Skeletal muscle satellite cell (primary cell): ENCODE data around the gene FNDC1.
A peak's percentile ranks its signal among the peaks of the same experiment; 100 is the strongest.

Source experiments
- H3K27me3 ChIP-seq: 2 replicates; pipeline ENCODE4 v1.7.0; 2013; ENCODE audit warnings: low read length; ENCODE audit not compliant: control insufficient read depth, insufficient read depth
- H3K36me3 ChIP-seq: 2 replicates; pipeline ENCODE4 v1.7.0; 2013; ENCODE audit warnings: mild to moderate bottlenecking, control low read depth, low read length; ENCODE audit not compliant: insufficient read depth
- H3K4me1 ChIP-seq: 2 replicates; pipeline ENCODE4 v1.7.0; 2013; ENCODE audit warnings: low read length; ENCODE audit not compliant: control insufficient read depth, insufficient read depth
- H3K4me2 ChIP-seq: 2 replicates; pipeline ENCODE4 v1.7.0; 2013; ENCODE audit warnings: mild to moderate bottlenecking, low read length
- H3K4me3 ChIP-seq: 2 replicates; pipeline ENCODE4 v1.7.0; 2013; ENCODE audit warnings: low read length
- H3K9ac ChIP-seq: 2 replicates; pipeline ENCODE4 v1.7.0; 2013; ENCODE audit warnings: mild to moderate bottlenecking, low read depth, low read length, moderate library complexity
- H3K9me3 ChIP-seq: replicated peaks from 2 replicates; pipeline ENCODE4 v1.7.0; 2013; ENCODE audit warnings: mild to moderate bottlenecking, control low read depth, low read length

The FNDC1 gene

DNA sequence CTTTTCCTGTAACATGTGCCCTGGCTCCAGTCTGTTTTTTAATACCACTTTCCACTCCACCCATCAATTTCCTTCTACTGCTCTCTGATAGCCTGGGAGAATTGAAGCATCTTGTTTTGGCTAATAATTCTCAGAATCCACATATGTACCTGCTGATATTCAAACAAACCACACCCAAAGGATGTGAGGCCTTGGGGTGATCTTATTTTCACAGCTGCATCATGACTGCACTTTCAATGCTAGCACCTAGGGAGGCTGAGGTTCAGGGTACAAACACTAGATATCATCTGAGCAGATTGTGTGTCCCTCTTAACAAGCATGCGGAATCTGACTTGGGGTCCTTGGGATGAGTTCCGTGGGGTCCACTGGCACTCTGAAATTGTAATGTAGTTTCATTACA, 12.7 kb downstream of the FNDC1 start:
- no peak overlapping the region for H3K4me2 ChIP-seq
- H3K9me3 ChIP-seq, result no peaks in the 10 kb centered on the region
- no peaks in the 10 kb centered on the region for H3K27me3 ChIP-seq
- H3K4me1 ChIP-seq, result no peaks in the 10 kb centered on the region
- H3K36me3 ChIP-seq, result no peaks in the 10 kb centered on the region
- no peak overlapping the region for H3K4me3 ChIP-seq
- no peak overlapping the region for H3K9ac ChIP-seq

DNA sequence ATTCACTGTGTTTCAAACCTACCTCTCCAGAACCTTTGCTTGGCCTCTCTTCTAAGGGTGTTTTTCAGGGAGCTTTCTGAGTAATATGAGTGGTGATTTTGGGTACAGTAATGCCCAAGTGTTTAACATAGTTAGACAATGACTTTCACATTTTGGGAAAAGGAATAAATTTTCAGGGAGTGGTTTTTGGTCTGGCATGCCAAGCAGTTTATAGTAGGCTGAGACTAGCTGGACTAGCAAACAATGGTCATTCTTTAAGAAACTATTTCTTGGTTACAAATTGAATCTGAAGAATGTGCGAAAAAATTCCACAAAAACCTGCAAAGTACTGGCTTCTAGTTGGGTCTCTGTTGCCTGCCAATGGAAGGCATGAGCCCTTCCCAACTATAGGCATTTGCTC, 15.4 kb downstream of the FNDC1 start:
- Histone ChIP-seq H3K27me3 (no peaks in the 10 kb centered on the region), H3K9me3 (no peaks in the 10 kb centered on the region), H3K4me3 (no peak overlapping the region), H3K4me1 (no peaks in the 10 kb centered on the region), H3K9ac (no peak overlapping the region), H3K4me2 (no peak overlapping the region), H3K36me3 (no peaks in the 10 kb centered on the region)

DNA sequence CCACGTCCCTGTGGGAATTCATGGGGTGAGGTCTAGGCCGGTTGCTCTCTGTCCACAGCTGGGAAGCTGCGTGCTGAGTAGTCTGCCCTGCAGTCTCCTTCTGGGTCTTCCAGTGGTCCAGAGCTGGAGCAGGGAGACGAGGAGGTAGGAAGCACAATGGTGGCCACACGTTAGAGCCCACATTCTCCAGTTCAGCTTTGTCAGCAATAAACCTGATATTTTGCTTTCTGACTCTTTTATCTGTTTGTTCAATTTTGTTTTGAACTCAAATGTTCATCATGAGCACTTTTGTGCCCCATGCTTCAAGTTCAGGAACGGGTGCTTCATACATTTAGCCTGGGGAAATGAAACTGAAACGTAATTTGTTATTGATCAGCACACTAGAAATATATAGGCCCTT, 21.3 kb downstream of the FNDC1 start:
- H3K9ac ChIP-seq, result no peak overlapping the region
- no peaks in the 10 kb centered on the region for H3K27me3 ChIP-seq
- no peaks in the 10 kb centered on the region for H3K36me3 ChIP-seq
- no peaks in the 10 kb centered on the region for H3K9me3 ChIP-seq
- no peaks in the 10 kb centered on the region for H3K4me1 ChIP-seq
- no peak overlapping the region for H3K4me2 ChIP-seq
- H3K4me3 ChIP-seq, result no peak overlapping the region

DNA sequence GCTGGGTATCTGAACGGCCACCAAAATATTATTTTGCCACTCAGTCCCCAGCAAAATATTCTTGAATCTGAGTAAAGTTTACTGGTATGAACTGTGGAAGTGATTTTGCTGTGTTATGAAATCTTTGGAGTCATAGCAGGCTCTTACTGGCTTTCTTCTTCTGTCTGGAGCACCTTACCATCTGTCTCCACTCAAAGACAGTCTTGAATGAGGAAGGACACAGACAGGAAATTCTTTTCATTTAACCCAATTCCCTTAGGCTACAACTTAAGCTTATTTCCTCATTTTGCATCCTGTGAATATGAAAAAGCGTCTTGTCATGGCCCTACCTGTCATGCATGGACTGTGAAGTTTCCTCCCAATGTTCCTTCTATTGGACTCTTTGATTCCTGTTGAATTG, 24.7 kb downstream of the FNDC1 start:
- no peaks in the 10 kb centered on the region for H3K36me3 ChIP-seq
- no peak overlapping the region for H3K9ac ChIP-seq
- H3K27me3 ChIP-seq, result no peaks in the 10 kb centered on the region
- no peaks in the 10 kb centered on the region for H3K9me3 ChIP-seq
- no peak overlapping the region for H3K4me3 ChIP-seq
- H3K4me2 ChIP-seq, result no peak overlapping the region
- H3K4me1 ChIP-seq, result no peaks in the 10 kb centered on the region

DNA sequence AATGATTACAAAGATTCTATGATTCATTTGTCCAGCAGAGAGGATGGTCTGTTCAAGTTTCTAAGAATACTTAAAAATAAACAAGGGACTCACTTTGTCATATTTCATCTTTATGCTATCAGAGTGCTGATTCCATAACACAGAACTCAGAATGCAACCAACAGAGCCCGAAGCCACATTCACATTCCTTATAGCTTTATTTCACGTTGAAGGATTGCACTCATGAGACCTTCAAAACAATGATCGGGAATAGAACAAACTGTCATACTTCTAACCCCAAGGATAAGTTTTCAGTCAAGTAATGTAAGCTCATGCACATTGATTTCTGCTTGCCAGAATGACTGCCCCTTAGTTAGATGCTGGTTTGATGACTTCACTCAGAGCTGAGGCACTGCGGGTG, 25.2 kb downstream of the FNDC1 start:
- Histone ChIP-seq H3K9ac (no peak overlapping the region), H3K4me3 (no peak overlapping the region), H3K27me3 (no peaks in the 10 kb centered on the region), H3K9me3 (no peaks in the 10 kb centered on the region), H3K4me1 (no peaks in the 10 kb centered on the region), H3K36me3 (no peaks in the 10 kb centered on the region), H3K4me2 (no peak overlapping the region)

DNA sequence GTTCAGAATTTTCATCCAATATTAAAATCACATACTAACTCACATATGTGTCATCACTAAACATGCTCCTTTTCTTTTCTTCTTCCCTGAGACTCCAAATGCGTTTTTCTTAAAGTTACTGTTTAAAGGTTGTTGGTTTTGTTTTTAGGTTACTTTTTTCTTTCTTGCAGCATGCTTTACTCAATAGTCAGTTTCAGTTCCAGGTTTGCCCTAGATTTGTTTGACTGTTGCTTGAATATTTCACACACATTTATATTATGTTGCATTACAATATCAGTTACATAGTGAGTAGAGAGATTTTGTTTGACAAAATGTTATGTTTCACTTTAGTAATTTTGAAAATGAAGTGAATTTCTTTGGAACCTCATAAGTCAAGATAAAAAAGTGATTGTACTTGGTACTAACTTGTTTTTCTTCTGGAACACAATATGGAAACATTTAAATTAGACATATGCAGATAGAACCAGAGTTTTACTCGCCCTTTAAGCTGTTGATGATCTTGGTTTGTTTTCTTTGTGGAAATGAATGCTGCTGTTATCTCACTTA, 27.3 kb downstream of the FNDC1 start:
- Histone ChIP-seq H3K36me3 (no peaks in the 10 kb centered on the region), H3K9ac (no peak overlapping the region), H3K9me3 (no peaks in the 10 kb centered on the region), H3K4me2 (no peak overlapping the region), H3K4me3 (no peak overlapping the region), H3K4me1 (no peaks in the 10 kb centered on the region), H3K27me3 (no peaks in the 10 kb centered on the region)

DNA sequence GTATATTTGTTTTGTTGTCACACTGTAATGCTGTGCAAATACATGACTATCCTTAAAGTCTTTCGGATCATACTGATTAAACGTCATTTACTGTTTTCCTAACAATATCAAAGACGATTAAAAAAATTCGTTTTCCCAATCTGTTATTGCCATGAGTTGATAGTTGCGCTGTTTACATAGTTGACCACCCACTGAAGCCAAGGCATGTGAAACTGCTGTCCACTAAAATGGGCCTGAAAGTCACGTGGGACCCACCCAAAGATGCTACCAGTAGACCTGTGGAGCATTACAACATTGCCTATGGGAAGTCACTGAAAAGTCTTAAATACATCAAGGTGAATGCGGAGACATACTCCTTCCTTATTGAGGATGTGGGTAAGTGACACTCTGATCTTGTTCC, 28.1 kb downstream of the FNDC1 start:
- Histone ChIP-seq H3K4me1 (no peaks in the 10 kb centered on the region), H3K27me3 (no peaks in the 10 kb centered on the region), H3K9ac (no peak overlapping the region), H3K4me2 (no peak overlapping the region), H3K9me3 (no peaks in the 10 kb centered on the region), H3K4me3 (no peak overlapping the region), H3K36me3 (no peaks in the 10 kb centered on the region)

DNA sequence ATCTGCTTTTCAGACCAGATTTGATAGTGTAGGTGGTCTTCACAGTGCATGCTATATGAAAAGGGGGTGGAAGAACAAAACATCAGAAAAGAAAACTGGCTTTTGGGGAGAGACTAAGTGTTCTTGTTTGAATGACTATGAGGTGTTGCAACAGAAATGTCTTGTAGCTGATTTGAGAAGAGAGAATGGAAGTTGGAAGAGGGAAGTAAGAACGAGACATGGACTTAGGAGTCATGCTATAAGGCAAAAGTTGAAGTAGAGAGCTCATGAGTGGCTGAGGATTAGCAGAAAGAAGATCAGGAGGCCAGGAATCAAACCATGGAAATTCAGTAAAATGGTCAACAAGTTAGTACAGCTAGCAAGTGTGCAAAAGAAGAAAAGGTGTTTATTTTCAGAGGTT, 32.1 kb downstream of the FNDC1 start:
- Histone ChIP-seq H3K4me1 (peaks cover 15% of the 10 kb centered on the region), H3K27me3 (no peaks in the 10 kb centered on the region), H3K36me3 (no peaks in the 10 kb centered on the region), H3K9ac (no peak overlapping the region), H3K4me3 (no peak overlapping the region), H3K9me3 (no peaks in the 10 kb centered on the region), H3K4me2 (no peak overlapping the region)

DNA sequence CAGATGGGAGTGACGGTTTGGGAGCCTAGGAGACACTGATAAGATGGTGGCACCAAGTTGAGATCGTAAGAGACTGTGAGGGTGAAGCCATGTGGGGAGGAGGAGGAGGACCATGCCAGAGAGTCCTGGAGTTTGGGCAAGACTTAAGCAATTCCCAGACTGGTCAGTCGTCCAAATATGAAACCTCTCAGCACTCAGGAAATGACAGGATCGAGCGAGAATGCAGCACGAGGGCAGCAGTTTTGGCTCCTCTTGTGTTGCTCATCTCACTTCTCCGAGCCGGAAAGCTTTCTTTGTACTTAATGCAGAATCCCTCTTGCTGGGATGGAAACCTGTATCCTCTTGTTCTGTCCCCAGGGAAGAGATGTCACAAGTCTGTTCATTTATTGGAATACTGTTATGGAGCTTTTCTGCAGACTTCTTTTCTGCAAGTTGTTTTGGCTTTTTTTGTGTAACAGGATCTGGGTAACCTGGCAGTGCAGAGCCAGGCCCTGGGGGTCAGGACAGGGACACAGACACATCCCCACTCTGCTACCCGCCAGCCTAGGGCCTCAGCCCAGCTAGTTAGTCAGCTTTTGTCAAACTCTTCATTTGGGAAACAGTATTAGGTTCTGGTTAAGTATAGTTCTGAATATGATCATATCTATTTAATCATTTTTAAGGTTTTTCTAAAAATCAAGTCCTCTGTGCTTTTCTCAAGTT, 34.3 kb downstream of the FNDC1 start:
- Histone ChIP-seq H3K4me3 (peak overlapping the region; percentile 33), H3K9me3 (no peaks in the 10 kb centered on the region), H3K4me2 (peak overlapping the region; percentile 68), H3K4me1 (peaks cover 15% of the 10 kb centered on the region), H3K27me3 (no peaks in the 10 kb centered on the region), H3K9ac (peak overlapping the region; percentile 51), H3K36me3 (no peaks in the 10 kb centered on the region)

DNA sequence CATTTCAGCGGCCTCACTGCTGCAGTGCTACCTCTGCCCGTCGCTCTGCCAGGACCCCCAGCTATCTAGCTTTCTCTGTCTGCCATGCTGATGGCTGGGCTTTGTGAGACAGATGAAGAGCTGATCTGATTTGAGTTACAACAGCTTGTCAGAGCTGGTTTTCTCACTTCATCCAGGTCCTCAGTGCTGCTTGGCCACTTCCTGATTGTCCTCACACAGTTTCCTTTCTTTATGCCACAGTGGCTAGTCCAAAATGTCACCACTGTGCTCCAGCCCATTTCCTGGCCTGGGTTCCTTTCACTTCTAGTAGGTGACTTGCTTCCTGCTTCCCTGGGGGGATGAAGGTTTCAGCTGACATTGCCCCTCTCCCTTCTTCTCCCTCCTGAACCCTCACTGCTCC, 35.4 kb downstream of the FNDC1 start:
- Histone ChIP-seq H3K4me3 (no peak overlapping the region), H3K9me3 (no peaks in the 10 kb centered on the region), H3K27me3 (no peaks in the 10 kb centered on the region), H3K36me3 (no peaks in the 10 kb centered on the region), H3K4me2 (no peak overlapping the region), H3K9ac (no peak overlapping the region), H3K4me1 (peaks cover 15% of the 10 kb centered on the region)

DNA sequence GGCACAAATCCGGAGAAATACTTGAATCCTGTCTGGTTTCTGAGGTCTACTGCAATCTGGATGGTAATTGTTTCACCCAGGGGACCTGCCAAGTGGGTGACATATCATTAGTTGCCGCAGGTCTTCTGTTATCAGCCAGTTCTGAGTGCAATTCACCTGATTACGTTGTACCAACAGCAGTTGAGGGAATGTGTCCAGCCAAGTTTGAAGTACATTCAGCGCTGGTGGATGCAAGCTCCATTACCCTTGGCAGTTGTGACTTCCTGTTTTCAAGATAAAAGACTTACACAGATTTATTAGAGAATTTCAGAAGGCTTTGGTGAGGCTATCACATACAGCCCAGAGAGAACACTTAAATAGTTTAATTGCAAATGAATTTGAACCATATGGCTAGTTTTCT, 42.8 kb downstream of the FNDC1 start:
- H3K9me3 ChIP-seq, result no peaks in the 10 kb centered on the region
- H3K36me3 ChIP-seq, result no peaks in the 10 kb centered on the region
- no peak overlapping the region for H3K9ac ChIP-seq
- no peak overlapping the region for H3K4me2 ChIP-seq
- H3K27me3 ChIP-seq, result no peaks in the 10 kb centered on the region
- H3K4me3 ChIP-seq, result no peak overlapping the region
- no peaks in the 10 kb centered on the region for H3K4me1 ChIP-seq

DNA sequence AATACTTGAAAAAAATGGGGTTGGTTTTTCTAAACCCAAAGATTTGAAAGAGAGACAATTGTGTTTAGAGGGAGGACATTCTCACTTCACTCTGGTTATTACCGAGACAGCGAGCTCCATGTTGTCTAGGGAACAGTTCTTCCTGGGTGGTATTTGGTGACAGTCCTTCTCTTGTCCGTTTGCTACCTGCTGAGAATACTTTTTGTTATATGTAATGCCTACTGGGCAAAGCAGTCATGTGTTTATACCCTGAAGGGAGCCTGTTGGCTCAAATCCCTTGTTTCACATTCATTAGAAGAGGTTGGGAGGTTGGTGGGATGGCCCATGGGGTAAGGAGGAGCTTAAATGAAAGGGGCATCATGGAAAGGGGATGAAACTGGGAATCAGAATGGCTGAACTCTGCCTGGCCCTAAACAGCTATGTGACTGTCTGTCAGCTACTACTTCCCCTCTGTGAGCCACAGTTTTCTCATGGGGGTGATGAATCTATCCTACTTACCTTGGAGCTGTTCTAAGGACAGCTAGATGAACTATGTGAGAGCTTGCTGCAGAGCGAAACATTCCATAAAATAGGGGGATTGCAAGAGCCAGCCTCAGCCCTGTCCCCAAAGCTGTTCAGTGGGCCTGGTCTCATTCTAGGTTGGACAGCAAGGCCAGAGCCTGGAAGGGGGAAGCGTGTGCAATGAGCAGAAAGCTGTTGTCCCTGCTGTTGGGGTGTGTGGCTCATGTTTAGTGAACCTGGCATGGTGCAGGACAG, 43.5 kb downstream of the FNDC1 start:
- H3K36me3 ChIP-seq, result no peaks in the 10 kb centered on the region
- no peak overlapping the region for H3K4me3 ChIP-seq
- no peaks in the 10 kb centered on the region for H3K9me3 ChIP-seq
- H3K27me3 ChIP-seq, result no peaks in the 10 kb centered on the region
- H3K4me1 ChIP-seq, result no peaks in the 10 kb centered on the region
- H3K4me2 ChIP-seq, result no peak overlapping the region
- H3K9ac ChIP-seq, result no peak overlapping the region
